HUES6 (cell line): ENCODE measurements around the gene OR11H6.
"Not testable (repeated sequence)": the region's sequence is repeated elsewhere in the genome, so short reads cannot be mapped to it uniquely, and the experiment has no call there.

Source experiments
- H3K27ac ChIP-seq: 2 replicates; pipeline ENCODE4 v1.7.0; 2013; ENCODE audit warnings: low read depth, mild to moderate bottlenecking, low read length, inconsistent platforms
- H3K27me3 ChIP-seq: 2 replicates; pipeline ENCODE4 v1.6.1; 2013; ENCODE audit warnings: low read length; ENCODE audit not compliant: control insufficient read depth, insufficient read depth
- H3K36me3 ChIP-seq: 2 replicates; pipeline ENCODE4 v1.6.1; 2013; ENCODE audit warnings: low read length; ENCODE audit not compliant: control insufficient read depth, insufficient read depth
- H3K4me1 ChIP-seq: 2 replicates; pipeline ENCODE4 v1.6.1; 2013; ENCODE audit warnings: low read length; ENCODE audit not compliant: control insufficient read depth, insufficient read depth
- H3K4me3 ChIP-seq: 2 replicates; pipeline ENCODE4 v1.5.1; 2013; ENCODE audit warnings: low read depth, low read length
- H3K9ac ChIP-seq: one replicate; pipeline ENCODE4 v1.6.1; 2013; ENCODE audit warnings: mild to moderate bottlenecking, low read length
- H3K9me3 ChIP-seq: 2 replicates; pipeline ENCODE4 v1.6.1; 2013; ENCODE audit warnings: low read depth, low read length; ENCODE audit not compliant: control insufficient read depth, insufficient read depth

The OR11H6 gene, protein sequence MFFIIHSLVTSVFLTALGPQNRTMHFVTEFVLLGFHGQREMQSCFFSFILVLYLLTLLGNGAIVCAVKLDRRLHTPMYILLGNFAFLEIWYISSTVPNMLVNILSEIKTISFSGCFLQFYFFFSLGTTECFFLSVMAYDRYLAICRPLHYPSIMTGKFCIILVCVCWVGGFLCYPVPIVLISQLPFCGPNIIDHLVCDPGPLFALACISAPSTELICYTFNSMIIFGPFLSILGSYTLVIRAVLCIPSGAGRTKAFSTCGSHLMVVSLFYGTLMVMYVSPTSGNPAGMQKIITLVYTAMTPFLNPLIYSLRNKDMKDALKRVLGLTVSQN

DNA sequence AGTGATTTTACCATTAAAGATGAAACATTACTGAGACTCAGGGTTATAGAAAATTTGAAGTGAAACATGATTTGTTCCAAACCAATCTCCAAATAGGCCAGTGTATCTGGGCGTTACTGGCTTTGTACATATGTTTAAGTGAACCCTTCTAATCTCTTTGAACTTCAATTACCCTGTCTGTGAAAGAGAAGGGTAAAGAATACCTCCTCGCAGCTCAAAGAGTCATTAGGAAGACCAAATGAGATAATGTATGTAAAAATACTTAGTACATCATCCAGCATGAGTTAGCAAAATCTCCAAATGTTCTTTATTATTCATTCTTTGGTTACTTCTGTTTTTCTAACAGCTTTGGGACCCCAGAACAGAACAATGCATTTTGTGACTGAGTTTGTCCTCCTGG lies at the start of gene OR11H6:
OR11H6 (plus strand) TSS at position 301 of the 400 bp plus-strand sequence; CDS start at position 301, 0 bp downstream.
- no peaks in the 10 kb centered on the region for H3K36me3 ChIP-seq
- H3K9ac ChIP-seq, result no peak within 1 kb of the TSS
- no peaks in the 10 kb centered on the region for H3K27me3 ChIP-seq
- H3K4me3 ChIP-seq, result no peak within 1 kb of the TSS
- no peak within 1 kb of the TSS for H3K27ac ChIP-seq
- peaks cover 3% of the 10 kb centered on the region; the same call in 1 of the 2 replicates for H3K4me1 ChIP-seq
- peaks cover 43% of the 10 kb centered on the region; the same call in 1 of the 2 replicates for H3K9me3 ChIP-seq

DNA sequence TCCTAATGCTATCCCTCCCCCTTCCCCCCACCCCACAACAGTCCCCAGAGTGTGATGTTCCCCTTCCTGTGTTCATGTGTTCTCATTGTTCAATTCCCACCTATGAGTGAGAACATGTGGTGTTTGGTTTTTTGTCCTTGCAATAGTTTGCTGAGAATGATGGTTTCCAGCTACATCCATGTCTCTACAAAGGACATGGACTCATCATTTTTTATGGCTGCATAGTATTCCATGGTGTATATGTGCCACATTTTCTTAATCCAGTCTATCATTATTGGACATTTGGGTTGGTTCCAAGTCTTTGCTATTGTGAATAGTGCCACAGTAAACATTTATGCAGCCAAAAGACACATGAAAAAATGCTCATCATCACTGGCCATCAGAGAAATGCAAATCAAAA lies 49.3 kb upstream of the OR11H6 start:
- not testable (repeated sequence) for H3K36me3 ChIP-seq, H3K9ac ChIP-seq, H3K27ac ChIP-seq, H3K4me1 ChIP-seq, H3K4me3 ChIP-seq, H3K27me3 ChIP-seq
- peaks cover 26% of the 10 kb centered on the region; the same call in 1 of the 2 replicates for H3K9me3 ChIP-seq

DNA sequence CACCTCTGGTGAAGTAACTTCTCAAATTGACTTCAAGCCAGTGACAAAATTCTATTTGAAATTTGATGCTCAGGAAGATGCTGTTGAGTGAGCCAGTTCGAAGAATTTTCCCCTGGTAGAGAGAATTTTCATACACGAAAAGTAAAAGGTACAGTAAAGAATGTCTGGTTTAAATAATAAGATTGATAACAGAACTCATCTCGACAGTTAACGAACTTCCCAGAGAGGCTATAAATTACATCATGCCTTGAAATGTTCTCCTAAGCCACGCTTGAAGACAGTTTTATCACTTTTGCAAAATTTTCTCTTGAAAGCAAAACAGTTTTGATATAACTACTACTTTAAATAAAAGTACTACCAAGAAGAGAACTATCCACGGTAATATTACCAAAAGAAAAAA lies 47.2 kb upstream of the OR11H6 start:
- no peaks in the 10 kb centered on the region for H3K36me3 ChIP-seq
- H3K27me3 ChIP-seq, result no peaks in the 10 kb centered on the region
- H3K9me3 ChIP-seq, result peaks cover 32% of the 10 kb centered on the region; the same call in 1 of the 2 replicates
- H3K4me3 ChIP-seq, result no peak overlapping the region
- H3K9ac ChIP-seq, result no peak overlapping the region
- no peak overlapping the region for H3K27ac ChIP-seq
- H3K4me1 ChIP-seq, result no peaks in the 10 kb centered on the region

DNA sequence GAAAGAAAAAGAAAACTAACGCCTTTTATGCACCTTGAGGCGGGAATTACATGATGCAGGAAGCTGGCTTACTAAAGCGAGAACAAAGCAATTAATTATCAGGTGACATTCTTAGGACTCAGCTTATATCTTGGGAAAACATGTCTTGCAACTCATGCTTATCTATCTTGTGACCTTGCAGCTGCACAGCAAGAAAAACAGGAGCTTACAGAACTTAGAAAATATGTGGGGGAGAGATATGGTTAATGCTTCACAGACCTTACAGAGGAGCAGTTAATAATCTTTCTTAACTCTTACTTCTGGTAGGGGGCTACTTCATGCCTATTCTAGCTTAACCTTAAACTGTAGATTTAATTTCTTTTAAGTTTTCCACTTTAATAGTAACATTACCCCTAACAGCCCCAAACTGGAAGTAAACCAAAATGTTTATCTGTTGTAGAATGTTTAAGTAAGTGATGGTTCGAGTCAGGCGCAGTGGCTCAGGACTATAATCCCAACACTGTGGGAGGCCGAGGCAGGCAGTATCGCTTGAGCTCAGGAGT lies 46.0 kb upstream of the OR11H6 start:
- peaks cover 34% of the 10 kb centered on the region; the same call in 1 of the 2 replicates for H3K9me3 ChIP-seq
- no peaks in the 10 kb centered on the region for H3K27me3 ChIP-seq
- H3K4me1 ChIP-seq, result no peaks in the 10 kb centered on the region
- no peak overlapping the region for H3K9ac ChIP-seq
- H3K4me3 ChIP-seq, result no peak overlapping the region
- H3K36me3 ChIP-seq, result no peaks in the 10 kb centered on the region
- H3K27ac ChIP-seq, result no peak overlapping the region

- Histone ChIP-seq H3K9me3 (peaks cover 40% of the 10 kb centered on the region; the same call in 1 of the 2 replicates), H3K4me1 (no peaks in the 10 kb centered on the region)
Measured at GRCh38 chr14:20179218-20179617, 44.3 kb upstream of the OR11H6 start.

GRCh38 chr14:20179880-20180279 lies 43.6 kb upstream of the OR11H6 start:
- H3K4me3 ChIP-seq, result no peak overlapping the region
- H3K9me3 ChIP-seq, result peaks cover 44% of the 10 kb centered on the region; the same call in 1 of the 2 replicates
- no peak overlapping the region for H3K9ac ChIP-seq
- H3K27ac ChIP-seq, result no peak overlapping the region
- H3K36me3 ChIP-seq, result no peaks in the 10 kb centered on the region
- H3K4me1 ChIP-seq, result no peaks in the 10 kb centered on the region
- no peaks in the 10 kb centered on the region; the same call in 1 of the 2 replicates for H3K27me3 ChIP-seq

More at GRCh38 chr14:20179218-20179617, 44.3 kb upstream of the OR11H6 start:
- Histone ChIP-seq H3K4me3 (no peak overlapping the region), H3K27me3 (no peaks in the 10 kb centered on the region; the same call in 1 of the 2 replicates), H3K9ac (no peak overlapping the region), H3K27ac (no peak overlapping the region), H3K36me3 (no peaks in the 10 kb centered on the region)

- H3K9me3 ChIP-seq, result peaks cover 41% of the 10 kb centered on the region; the same call in 1 of the 2 replicates
- no peak overlapping the region for H3K4me3 ChIP-seq
- H3K27ac ChIP-seq, result no peak overlapping the region
- H3K4me1 ChIP-seq, result no peaks in the 10 kb centered on the region
- no peaks in the 10 kb centered on the region; the same call in 1 of the 2 replicates for H3K27me3 ChIP-seq
- H3K36me3 ChIP-seq, result no peaks in the 10 kb centered on the region
- no peak overlapping the region for H3K9ac ChIP-seq
Measured at GRCh38 chr14:20180486-20180885, 43.0 kb upstream of the OR11H6 start.

DNA sequence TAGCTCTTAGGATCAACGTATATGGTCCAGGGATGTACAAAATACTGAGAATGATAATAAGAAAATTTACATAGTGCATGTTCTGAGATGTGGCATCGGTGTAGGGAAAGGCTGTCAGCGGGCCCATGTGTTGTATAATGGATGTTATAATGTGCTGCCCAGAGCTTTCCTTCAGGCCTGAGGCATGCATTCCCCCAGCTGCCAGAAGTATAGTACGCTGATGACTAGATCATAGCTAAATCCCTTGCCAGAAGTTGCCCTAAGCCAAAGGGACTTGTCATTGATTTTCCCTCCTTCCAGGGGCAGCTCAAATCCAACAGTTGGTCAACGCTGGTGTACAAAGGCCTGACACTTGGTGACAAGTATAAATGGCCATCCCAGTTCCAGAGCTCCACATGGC lies 39.3 kb upstream of the OR11H6 start:
- Histone ChIP-seq H3K4me1 (no peaks in the 10 kb centered on the region), H3K9me3 (peaks cover 35% of the 10 kb centered on the region; the same call in 1 of the 2 replicates), H3K9ac (no peak overlapping the region), H3K4me3 (no peak overlapping the region), H3K27me3 (no peaks in the 10 kb centered on the region; the same call in 1 of the 2 replicates), H3K27ac (no peak overlapping the region), H3K36me3 (no peaks in the 10 kb centered on the region)

- H3K27ac ChIP-seq, result no peak within 1 kb of the TSS
- H3K36me3 ChIP-seq, result no peaks in the 10 kb centered on the region
- H3K27me3 ChIP-seq, result no peaks in the 10 kb centered on the region
- H3K4me1 ChIP-seq, result no peaks in the 10 kb centered on the region
- H3K4me3 ChIP-seq, result no peak within 1 kb of the TSS
- H3K9me3 ChIP-seq, result peaks cover 45% of the 10 kb centered on the region; the same call in 1 of the 2 replicates
- no peak within 1 kb of the TSS for H3K9ac ChIP-seq
Measured at GRCh38 chr14:20190596-20190995, 32.9 kb upstream of the OR11H6 start, which contains the start of gene OR11G2. Gene OR11G2 (plus strand): TSS chr14:20190896. CDS start chr14:20197438, 6,542 bp downstream.

DNA sequence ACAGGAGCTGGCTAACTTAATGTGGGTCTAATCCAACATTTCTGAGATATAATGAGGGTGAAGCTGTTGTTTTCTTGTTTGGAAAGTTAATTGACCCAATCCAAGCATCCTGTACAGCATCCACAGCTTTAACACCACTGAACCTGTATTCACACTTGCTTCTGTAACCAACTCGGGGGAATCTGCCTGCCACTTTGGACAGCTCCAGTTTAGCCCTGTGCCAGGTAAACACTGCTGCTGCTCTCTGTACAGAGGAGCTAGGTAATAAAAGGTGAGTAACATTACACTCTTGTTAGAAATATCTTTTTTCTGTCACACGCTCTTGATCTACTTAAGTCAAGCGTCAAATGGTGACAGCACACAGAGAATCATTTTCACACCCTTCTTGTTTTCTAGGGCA lies 32.1 kb upstream of the OR11H6 start:
- peaks cover 47% of the 10 kb centered on the region; the same call in 1 of the 2 replicates for H3K9me3 ChIP-seq
- H3K9ac ChIP-seq, result no peak overlapping the region
- H3K27me3 ChIP-seq, result no peaks in the 10 kb centered on the region
- H3K36me3 ChIP-seq, result no peaks in the 10 kb centered on the region
- H3K4me3 ChIP-seq, result no peak overlapping the region
- H3K27ac ChIP-seq, result no peak overlapping the region
- no peaks in the 10 kb centered on the region for H3K4me1 ChIP-seq

- Histone ChIP-seq H3K4me3 (no peak overlapping the region), H3K36me3 (no peaks in the 10 kb centered on the region), H3K4me1 (no peaks in the 10 kb centered on the region), H3K27ac (no peak overlapping the region), H3K9ac (no peak overlapping the region), H3K27me3 (no peaks in the 10 kb centered on the region), H3K9me3 (peaks cover 51% of the 10 kb centered on the region; the same call in 1 of the 2 replicates)
Measured at GRCh38 chr14:20194101-20194500, 29.4 kb upstream of the OR11H6 start.
